ENCODE measurements around the gene GPR62.
A peak's percentile ranks its signal among the peaks of the same experiment; 100 is the strongest.

The GPR62 gene

DNA sequence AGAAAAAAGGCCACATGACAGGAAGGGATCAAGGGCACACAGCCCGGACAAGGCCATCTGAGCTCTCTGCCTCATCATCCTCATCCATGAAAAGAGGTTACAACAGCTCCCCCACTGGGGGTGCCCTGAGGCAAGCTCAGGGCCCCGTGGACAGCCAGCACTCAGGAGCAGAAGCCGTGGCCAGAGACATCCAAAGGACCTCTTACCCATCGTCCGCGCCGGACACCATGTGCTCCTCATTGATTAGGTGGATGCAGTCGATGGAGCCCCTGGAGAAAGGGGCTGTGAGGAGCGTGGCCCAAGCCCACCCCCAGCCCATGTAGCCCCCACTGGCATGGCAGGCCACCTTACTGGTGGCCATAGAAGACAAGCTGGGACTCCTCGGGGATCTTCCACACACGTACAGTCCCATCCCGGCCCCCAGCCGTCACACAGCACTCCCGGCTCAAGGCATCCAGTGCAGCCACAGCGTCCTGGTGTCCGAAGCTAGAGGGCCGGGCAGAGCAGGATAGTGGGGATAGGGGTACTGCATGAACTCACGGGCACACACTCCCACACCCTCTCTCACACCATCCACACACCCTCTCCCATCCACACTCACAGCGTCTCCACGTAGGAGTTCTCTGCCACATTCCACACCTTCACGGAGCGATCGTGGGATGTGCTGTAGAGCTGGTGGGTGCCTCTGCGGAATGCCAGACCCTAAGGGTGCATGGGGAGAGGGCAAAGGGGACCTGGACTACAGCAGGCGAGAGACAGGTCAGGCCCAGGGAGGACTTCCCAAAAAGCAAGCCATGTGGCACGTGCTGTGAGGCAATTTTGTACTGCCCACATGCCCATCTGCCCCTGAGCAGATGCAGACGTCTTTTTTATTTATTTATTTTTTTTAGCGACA lies 19.9 kb upstream of the GPR62 start:
- TF ChIP-seq, protein P1, sequence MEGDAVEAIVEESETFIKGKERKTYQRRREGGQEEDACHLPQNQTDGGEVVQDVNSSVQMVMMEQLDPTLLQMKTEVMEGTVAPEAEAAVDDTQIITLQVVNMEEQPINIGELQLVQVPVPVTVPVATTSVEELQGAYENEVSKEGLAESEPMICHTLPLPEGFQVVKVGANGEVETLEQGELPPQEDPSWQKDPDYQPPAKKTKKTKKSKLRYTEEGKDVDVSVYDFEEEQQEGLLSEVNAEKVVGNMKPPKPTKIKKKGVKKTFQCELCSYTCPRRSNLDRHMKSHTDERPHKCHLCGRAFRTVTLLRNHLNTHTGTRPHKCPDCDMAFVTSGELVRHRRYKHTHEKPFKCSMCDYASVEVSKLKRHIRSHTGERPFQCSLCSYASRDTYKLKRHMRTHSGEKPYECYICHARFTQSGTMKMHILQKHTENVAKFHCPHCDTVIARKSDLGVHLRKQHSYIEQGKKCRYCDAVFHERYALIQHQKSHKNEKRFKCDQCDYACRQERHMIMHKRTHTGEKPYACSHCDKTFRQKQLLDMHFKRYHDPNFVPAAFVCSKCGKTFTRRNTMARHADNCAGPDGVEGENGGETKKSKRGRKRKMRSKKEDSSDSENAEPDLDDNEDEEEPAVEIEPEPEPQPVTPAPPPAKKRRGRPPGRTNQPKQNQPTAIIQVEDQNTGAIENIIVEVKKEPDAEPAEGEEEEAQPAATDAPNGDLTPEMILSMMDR (IDR thresholded peaks at IDR 0.05; ENCODE audit: borderline replicate concordance, control extremely low read depth, extremely low read depth, insufficient read depth, missing control alignments), result no peak
- in situ Hi-C loops (cut with MboI; ENCODE audit: low sequenced_read_pairs, unreplicated experiment), result no loop called here
- DNase-seq (ENCODE audit: low spot score), result peak; percentile 18

DNA sequence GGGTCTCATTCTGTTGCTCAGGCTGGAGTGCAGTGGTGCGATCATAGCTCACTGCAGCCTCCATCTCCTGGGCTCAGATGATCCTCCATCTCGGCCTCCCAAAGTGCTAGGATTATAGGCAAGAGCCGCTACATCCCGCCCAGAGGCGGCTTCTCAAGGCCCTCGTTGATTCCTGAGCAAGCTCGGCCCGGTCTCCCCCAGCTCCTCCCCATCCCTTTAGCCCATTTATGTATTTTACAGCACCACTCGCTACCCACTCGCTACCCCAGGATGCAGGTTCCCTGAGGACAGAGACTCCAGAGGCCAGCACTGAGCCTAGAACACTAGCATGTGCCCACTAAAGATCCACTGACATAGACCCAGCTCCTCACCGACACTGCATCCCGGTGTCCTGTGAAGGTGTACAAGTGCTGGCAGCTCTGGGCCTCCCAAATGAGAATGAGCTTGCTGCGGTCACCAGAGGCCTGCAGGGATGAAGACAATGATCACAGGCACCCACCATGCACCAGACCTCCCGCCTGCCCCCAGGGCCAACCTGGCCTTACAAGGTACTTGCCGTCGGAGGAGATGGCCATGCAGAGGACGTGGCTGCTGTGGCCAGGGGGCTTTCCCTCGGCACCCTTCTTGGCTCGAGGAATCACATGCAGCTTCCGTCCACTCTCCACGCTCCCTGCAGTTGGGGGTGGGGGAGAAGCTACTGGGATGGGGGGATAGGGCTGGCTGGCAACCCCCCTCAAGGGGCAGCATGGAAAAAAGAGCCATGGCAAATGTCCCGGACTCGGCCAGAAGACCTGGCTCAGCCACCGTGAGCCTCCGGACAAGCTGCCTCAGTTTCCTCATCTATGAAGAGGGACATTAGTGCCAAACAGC lies 19.1 kb upstream of the GPR62 start:
- DNase-seq (ENCODE audit: low spot score), result no peak
- in situ Hi-C loops (cut with MboI; ENCODE audit: low sequenced_read_pairs, unreplicated experiment), result no loop called here

DNA sequence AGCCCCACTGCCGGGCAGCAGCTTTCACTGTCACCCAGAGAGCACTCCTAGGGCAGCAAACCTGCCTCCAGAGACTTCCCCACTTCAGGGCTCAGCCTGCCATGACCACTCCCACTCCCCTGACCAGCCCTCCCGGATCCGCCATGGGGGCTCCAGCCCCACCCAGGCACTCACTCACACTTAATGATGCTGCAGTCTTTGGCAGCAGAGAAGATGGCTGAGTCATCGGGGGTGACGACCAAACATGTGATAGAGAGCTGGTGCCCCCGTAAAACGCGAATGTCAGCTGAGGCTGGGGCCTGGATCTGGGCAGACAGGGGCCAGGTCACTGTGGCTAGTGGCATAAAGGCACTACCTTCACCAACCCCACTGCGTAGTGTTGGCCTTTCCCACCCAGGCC lies 18.2 kb upstream of the GPR62 start:
- in situ Hi-C loops (cut with MboI; ENCODE audit: low sequenced_read_pairs, unreplicated experiment), result no loop called here
- TF ChIP-seq, protein P1 (IDR thresholded peaks at IDR 0.05; ENCODE audit: borderline replicate concordance, control extremely low read depth, extremely low read depth, insufficient read depth, missing control alignments), result no peak
- DNase-seq (ENCODE audit: low spot score), result peak; percentile 20

More for the DNA sequence above, 19.1 kb upstream of the GPR62 start:
- TF ChIP-seq, protein P1 (IDR thresholded peaks at IDR 0.05; ENCODE audit: borderline replicate concordance, control extremely low read depth, extremely low read depth, insufficient read depth, missing control alignments), result no peak

DNA sequence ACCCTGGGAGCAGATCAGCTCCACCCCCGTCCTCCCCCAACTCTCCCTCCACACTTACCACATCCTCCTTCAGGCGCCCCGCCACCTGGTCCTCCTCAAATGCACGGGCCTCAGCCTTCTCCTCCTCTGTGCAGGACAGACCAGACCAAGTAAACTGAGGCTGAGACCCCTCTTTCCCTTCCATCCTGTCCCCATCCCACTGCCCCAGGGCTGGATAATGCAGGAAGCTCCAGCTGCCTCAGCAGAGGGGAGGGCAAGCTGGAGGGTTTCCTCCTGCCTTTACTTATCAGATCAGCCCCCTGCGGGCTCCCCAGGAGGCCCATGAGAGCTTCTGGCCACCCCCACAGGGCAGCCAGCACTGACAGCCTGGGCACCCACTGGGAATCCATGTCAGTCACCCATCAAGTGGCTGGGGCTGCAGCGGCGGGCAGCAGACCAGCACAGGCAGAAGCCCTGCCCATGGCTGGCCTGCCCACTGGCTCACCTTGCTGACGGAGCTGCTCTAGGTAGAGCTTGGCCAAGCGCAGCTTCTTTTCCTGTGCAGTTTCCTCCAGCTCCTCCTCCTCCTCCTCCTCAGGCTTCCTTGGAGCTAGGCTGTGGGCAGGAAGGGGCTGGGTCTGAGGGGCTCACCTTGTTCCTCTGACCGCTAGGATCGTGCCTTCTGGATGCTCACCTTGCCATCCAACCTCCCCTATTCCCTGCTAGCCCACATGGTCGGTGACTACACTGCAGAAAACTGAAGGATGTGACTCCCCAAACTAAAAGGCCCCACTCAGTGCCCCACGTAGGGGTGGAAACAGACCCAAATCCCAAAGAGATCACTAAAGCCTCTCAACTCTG lies 17.4 kb upstream of the GPR62 start:
- in situ Hi-C loops (cut with MboI; ENCODE audit: low sequenced_read_pairs, unreplicated experiment), result no loop called here
- TF ChIP-seq, protein P1 (IDR thresholded peaks at IDR 0.05; ENCODE audit: borderline replicate concordance, control extremely low read depth, extremely low read depth, insufficient read depth, missing control alignments), result no peak
- peak; percentile 18 for DNase-seq (ENCODE audit: low spot score)

DNA sequence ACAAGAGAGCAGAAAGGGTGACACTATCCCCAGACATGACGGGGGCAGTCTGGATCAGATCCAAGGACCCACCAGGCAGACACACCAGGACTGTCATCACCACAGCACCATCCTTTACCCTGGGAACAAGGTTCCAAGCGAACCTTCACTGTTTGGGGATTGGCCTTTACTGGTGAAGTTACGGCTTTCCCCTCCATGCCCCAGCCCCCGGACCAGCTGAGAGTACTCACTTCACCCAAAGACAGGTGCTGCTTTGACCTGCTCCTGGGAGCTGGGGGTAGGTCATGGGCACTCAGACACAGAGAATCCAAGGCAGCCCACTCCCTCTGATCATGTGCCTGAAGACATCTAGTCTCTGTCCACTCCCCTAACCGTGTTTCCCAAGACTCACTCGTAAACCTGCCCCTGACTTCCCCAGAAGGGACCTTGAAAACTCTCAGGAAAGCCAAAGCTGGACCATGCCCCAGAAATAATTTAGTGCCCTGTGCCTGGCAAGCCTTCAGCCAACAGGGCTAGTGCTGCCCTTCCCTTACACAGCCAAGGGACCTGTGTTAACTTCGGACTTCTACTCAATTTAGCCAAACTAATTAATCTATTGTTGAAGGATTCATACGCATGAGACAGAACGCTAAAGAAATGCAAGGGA lies 16.3 kb upstream of the GPR62 start:
- TF ChIP-seq, protein P1 (IDR thresholded peaks at IDR 0.05; ENCODE audit: borderline replicate concordance, control extremely low read depth, extremely low read depth, insufficient read depth, missing control alignments), result no peak
- in situ Hi-C loops (cut with MboI; ENCODE audit: low sequenced_read_pairs, unreplicated experiment), result no loop called here
- no peak for DNase-seq (ENCODE audit: low spot score)
